CD14-positive monocyte (primary cell): ENCODE data around the gene DNAH1. TPM values are rescaled to one million over a fixed set of nuclear protein-coding genes. Genes with fewer than 3 reads are reported as not detected.

ENCODE experiments used
- DNase-seq, 3 donors: peaks; one replicate each; pipeline ENCODE4 v3.0.0-alpha.2; 2011 to 2022
- H2AFZ ChIP-seq: 2 replicates; pipeline ENCODE4 v1.6.0; 2012; ENCODE audit warnings: mild to moderate bottlenecking, low read depth, low read length, inconsistent platforms; ENCODE audit not compliant: insufficient read depth, poor library complexity, severe bottlenecking
- H3K27ac ChIP-seq, 2 donors: 1 replicate in 1 of 2; 2 replicates in 1 of 2; pipeline ENCODE4 v1.5.1; 2012 to 2013; ENCODE audit warnings: low read length in 2 of 2, control low read depth in 1 of 2, inconsistent platforms in 1 of 2, low read depth in 1 of 2, mild to moderate bottlenecking in 1 of 2
- H3K27me3 ChIP-seq, 2 donors: one replicate each; pipeline versions ENCODE4 v1.6.0 to v1.6.1; 2011 to 2013; ENCODE audit warnings: low read length in 2 of 2; ENCODE audit not compliant: control insufficient read depth in 2 of 2, insufficient read depth in 2 of 2
- H3K36me3 ChIP-seq, 2 donors: replicated peaks in 1 of 2; 1 replicate in 1 of 2; 2 replicates in 1 of 2; pipeline versions ENCODE4 v1.5.1 to v1.6.1; 2012 to 2013; ENCODE audit warnings: low read length in 2 of 2, control low read depth in 1 of 2, inconsistent platforms in 1 of 2, mild to moderate bottlenecking in 1 of 2; ENCODE audit not compliant: insufficient read depth in 2 of 2, control insufficient read depth in 1 of 2
- H3K4me1 ChIP-seq, 2 donors: 1 replicate in 1 of 2; 2 replicates in 1 of 2; pipeline versions ENCODE4 v1.5.1 to v1.6.1; 2012 to 2013; ENCODE audit warnings: low read length in 2 of 2, control low read depth in 1 of 2, inconsistent platforms in 1 of 2, mild to moderate bottlenecking in 1 of 2, moderate library complexity in 1 of 2; ENCODE audit not compliant: insufficient read depth in 2 of 2, control insufficient read depth in 1 of 2
- H3K4me2 ChIP-seq: replicated peaks from 2 replicates; pipeline ENCODE3; 2012; ENCODE audit warnings: low read length, moderate library complexity, mild to moderate bottlenecking; ENCODE audit not compliant: poor library complexity, severe bottlenecking; ENCODE audit errors: extremely low read depth
- H3K4me3 ChIP-seq, 3 experiments: fragments of 200-600 bp in 1 of 3; sonication (generic) in 1 of 3; replicated peaks in 1 of 3; 1 replicate in 2 of 3; 2 replicates in 1 of 3; pipeline ENCODE4 v1.5.1; 2011 to 2013; ENCODE audit warnings: low read length in 3 of 3, mild to moderate bottlenecking in 3 of 3, control low read depth in 2 of 3, low read depth in 2 of 3, inconsistent platforms in 1 of 3, moderate library complexity in 1 of 3
- H3K79me2 ChIP-seq: 2 replicates; pipeline ENCODE4 v1.6.0; 2012; ENCODE audit warnings: mild to moderate bottlenecking, control low read depth, inconsistent platforms, low read length, moderate library complexity; ENCODE audit not compliant: insufficient read depth
- H3K9ac ChIP-seq: 2 replicates; pipeline ENCODE4 v1.6.0; 2017; ENCODE audit warnings: low read length, mild to moderate bottlenecking; ENCODE audit not compliant: insufficient read depth, poor library complexity, severe bottlenecking
- H3K9me3 ChIP-seq, 2 donors: replicated peaks in 1 of 2; 1 replicate in 1 of 2; 2 replicates in 1 of 2; pipeline versions ENCODE4 v1.5.1 to v1.6.1; 2012 to 2013; ENCODE audit warnings: low read length in 2 of 2, control low read depth in 1 of 2; ENCODE audit not compliant: control insufficient read depth in 1 of 2, insufficient read depth in 1 of 2
- H4K20me1 ChIP-seq: 2 replicates; pipeline ENCODE4 v1.6.0; 2012; ENCODE audit warnings: mild to moderate bottlenecking, low read length, control low read depth, moderate library complexity; ENCODE audit not compliant: insufficient read depth
- H3K27ac Mint-ChIP-seq, 7 donors: one replicate each; pipeline ENCODE4 v1.8.0; 2020; ENCODE audit warnings: mild to moderate bottlenecking in 7 of 7, mixed read lengths in 7 of 7, moderate library complexity in 6 of 7, inconsistent platforms in 2 of 7
- H3K27me3 Mint-ChIP-seq, 3 donors: one replicate each; pipeline ENCODE4 v1.8.0; 2021 to 2022; ENCODE audit warnings: low read depth in 3 of 3, mild to moderate bottlenecking in 3 of 3, mixed read lengths in 3 of 3, moderate library complexity in 3 of 3, inconsistent platforms in 1 of 3
- H3K36me3 Mint-ChIP-seq, 2 donors: one replicate each; pipeline ENCODE4 v1.8.0; 2020; ENCODE audit warnings: mixed read lengths in 2 of 2, inconsistent platforms in 1 of 2, mild to moderate bottlenecking in 1 of 2
- H3K4me1 Mint-ChIP-seq: one replicate; pipeline ENCODE4 v1.8.0; 2020; ENCODE audit warnings: mild to moderate bottlenecking, mixed read lengths
- H3K4me3 Mint-ChIP-seq, 2 donors: one replicate each; pipeline ENCODE4 v1.8.0; 2020; ENCODE audit warnings: mild to moderate bottlenecking in 2 of 2, mixed read lengths in 2 of 2, moderate library complexity in 1 of 2
- H3K9me3 Mint-ChIP-seq, 7 donors: one replicate each; pipeline ENCODE4 v1.8.0; 2020 to 2022; ENCODE audit warnings: mixed read lengths in 7 of 7, mild to moderate bottlenecking in 6 of 7, moderate library complexity in 6 of 7, inconsistent platforms in 2 of 7
- WGBS: methylation state at CpG from one replicate; pipeline ENCODE4 v1.1.5; 2013; ENCODE audit warnings: missing lambda C conversion rate; ENCODE audit not compliant: insufficient coverage; 5-methylcytosine and 5-hydroxymethylcytosine counted together
- intact Hi-C, 2 donors: fragments of 100-400 bp; cut with micrococcal nuclease; formaldehyde crosslinking; loops; one replicate each; pipeline versions ENCODE4 v1.15.0 to v1.15.1; 2023
- polyA plus RNA-seq, 3 donors: library from polyadenylated mRNA; depleted of rRNA in 1 of 3; unstranded in 2 of 3; stranded (reverse) in 1 of 3; fragments of 300-500 nt in 2 of 3; fragments of >200 nt in 1 of 3; fragmentation: Illumina TruSeq in 2 of 3; gene quantifications; 1 replicate in 2 of 3; 2 replicates in 1 of 3; pipeline ENCODE4 v1.2.3, GENCODE V29; 2012 to 2021
- TF ChIP-seq, protein P1 (sequence below): fragments of 200-600 bp; IDR thresholded peaks from one replicate; pipeline ENCODE4 v1.8.0; 2022; ENCODE audit warnings: antibody characterized with exemption, mild to moderate bottlenecking

The DNAH1 gene
- polyA plus RNA-seq, 3 donors = 0.15 to 47.0 (median 0.25) TPM

DNA sequence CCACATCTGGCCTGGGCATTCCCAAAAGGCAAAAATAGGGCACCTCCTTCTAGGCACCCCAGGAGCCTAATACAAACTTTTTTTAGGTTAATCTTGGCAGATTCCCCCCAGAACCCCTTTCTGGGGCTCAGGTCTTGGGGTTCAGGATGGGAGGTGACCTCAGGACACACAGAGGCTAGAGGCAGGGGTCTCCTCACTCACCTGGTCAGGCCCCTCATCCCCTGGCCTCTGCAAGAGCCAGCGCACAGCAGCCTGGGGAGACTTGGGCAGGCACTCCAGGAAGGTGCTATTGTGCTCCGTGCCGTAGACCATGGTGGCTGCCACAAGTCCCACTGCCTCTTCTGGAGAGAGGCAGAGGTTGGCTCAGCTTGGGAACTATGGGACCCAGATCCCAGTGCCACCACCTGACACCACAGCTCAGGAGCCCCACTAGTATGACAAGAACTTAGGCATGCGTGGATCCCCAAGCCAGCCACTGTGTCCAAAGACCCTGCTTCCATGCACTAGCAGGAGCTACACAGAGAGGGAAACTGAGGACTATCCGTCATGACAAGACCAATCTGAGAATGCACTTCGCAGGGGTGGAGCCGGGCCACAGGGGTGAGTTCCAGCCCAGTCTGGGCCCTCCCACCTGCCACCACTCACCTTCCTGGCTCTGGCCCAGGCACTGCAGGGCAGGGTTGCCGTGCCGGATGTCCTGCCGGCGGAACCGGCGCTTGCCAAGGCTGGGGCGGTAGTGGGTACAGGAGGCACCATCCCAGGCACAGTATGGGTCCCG lies 121.4 kb downstream of the DNAH1 start:
- Mint-ChIP-seq H3K9me3 (no peaks in the 10 kb centered on the region), H3K4me3 (no peak overlapping the region), H3K4me1 (peaks cover 32% of the 10 kb centered on the region), H3K27ac (peak overlapping the region in 1 of 7 donors; percentile 57), H3K36me3 (no peaks in the 10 kb centered on the region), H3K27me3 (peaks cover 0 to 7% (median 3%) of the 10 kb centered on the region in 3 donors)
- H3K9ac ChIP-seq = no peak overlapping the region
- no peaks in the 10 kb centered on the region for H3K36me3 ChIP-seq
- 97% methylated on average over 15 of the region's 15 CpGs for WGBS
- H3K9me3 ChIP-seq = no peaks in the 10 kb centered on the region
- TF ChIP-seq, protein P1, sequence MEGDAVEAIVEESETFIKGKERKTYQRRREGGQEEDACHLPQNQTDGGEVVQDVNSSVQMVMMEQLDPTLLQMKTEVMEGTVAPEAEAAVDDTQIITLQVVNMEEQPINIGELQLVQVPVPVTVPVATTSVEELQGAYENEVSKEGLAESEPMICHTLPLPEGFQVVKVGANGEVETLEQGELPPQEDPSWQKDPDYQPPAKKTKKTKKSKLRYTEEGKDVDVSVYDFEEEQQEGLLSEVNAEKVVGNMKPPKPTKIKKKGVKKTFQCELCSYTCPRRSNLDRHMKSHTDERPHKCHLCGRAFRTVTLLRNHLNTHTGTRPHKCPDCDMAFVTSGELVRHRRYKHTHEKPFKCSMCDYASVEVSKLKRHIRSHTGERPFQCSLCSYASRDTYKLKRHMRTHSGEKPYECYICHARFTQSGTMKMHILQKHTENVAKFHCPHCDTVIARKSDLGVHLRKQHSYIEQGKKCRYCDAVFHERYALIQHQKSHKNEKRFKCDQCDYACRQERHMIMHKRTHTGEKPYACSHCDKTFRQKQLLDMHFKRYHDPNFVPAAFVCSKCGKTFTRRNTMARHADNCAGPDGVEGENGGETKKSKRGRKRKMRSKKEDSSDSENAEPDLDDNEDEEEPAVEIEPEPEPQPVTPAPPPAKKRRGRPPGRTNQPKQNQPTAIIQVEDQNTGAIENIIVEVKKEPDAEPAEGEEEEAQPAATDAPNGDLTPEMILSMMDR = no peak
- H3K4me3 ChIP-seq = no peak overlapping the region
- no peaks in the 10 kb centered on the region for H3K27me3 ChIP-seq
- H4K20me1 ChIP-seq = no peaks in the 10 kb centered on the region
- H3K4me1 ChIP-seq = peaks cover 29 to 32% of the 10 kb centered on the region in 2 donors
- H3K79me2 ChIP-seq = no peaks in the 10 kb centered on the region
- no peak overlapping the region for H3K27ac ChIP-seq
- peak overlapping the region; percentile 30 for H3K4me2 ChIP-seq
- no peak for DNase-seq
- no peak overlapping the region for H2AFZ ChIP-seq
- intact Hi-C loops = no loop called here

DNA sequence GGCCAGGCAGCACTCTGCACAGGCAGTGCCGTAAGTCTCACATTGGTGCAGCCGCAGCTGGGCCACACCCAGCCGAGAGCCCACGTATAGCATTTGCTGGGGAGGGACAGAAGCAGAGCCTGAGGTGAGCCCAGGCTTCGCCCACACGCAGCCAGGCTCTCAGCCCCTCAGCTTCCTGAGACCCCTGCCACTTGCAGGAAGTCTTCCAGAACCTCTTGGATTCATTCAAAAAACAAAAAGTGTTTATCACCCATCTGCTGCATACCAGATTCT lies 121.9 kb downstream of the DNAH1 start:
- H3K27me3 Mint-ChIP-seq = peaks cover 0 to 7% (median 3%) of the 10 kb centered on the region in 3 donors
- H3K9ac ChIP-seq = no peak overlapping the region
- no peak overlapping the region for H3K27ac ChIP-seq

More for the DNA sequence above, 121.9 kb downstream of the DNAH1 start:
- no peaks in the 10 kb centered on the region for H3K36me3 Mint-ChIP-seq
- H3K27ac Mint-ChIP-seq = no peak overlapping the region
- H3K9me3 ChIP-seq = no peaks in the 10 kb centered on the region
- no peaks in the 10 kb centered on the region for H3K9me3 Mint-ChIP-seq
- no peak overlapping the region for H3K4me3 Mint-ChIP-seq
- intact Hi-C loops = no loop called here
- no peak overlapping the region for H3K4me3 ChIP-seq
- H2AFZ ChIP-seq = no peak overlapping the region
- H4K20me1 ChIP-seq = no peaks in the 10 kb centered on the region
- TF ChIP-seq, protein P1 = no peak
- no peak for DNase-seq
- H3K27me3 ChIP-seq = no peaks in the 10 kb centered on the region
- peaks cover 24 to 27% of the 10 kb centered on the region in 2 donors for H3K4me1 ChIP-seq
- WGBS = 100% methylated on average over 3 of the region's 6 CpGs
- H3K4me2 ChIP-seq = no peak overlapping the region
- no peaks in the 10 kb centered on the region for H3K36me3 ChIP-seq
- no peaks in the 10 kb centered on the region for H3K79me2 ChIP-seq
- peaks cover 26% of the 10 kb centered on the region for H3K4me1 Mint-ChIP-seq
